Stimulated activated naive CD4-positive, alpha-beta T cell (primary cell): ENCODE data around the gene CSGALNACT2.

ENCODE experiments used
- DNase-seq, 6 experiments: peaks; one replicate each; lab custom pipeline; 2025; lab: John Stamatoyannopoulos, UW

The CSGALNACT2 gene

DNA sequence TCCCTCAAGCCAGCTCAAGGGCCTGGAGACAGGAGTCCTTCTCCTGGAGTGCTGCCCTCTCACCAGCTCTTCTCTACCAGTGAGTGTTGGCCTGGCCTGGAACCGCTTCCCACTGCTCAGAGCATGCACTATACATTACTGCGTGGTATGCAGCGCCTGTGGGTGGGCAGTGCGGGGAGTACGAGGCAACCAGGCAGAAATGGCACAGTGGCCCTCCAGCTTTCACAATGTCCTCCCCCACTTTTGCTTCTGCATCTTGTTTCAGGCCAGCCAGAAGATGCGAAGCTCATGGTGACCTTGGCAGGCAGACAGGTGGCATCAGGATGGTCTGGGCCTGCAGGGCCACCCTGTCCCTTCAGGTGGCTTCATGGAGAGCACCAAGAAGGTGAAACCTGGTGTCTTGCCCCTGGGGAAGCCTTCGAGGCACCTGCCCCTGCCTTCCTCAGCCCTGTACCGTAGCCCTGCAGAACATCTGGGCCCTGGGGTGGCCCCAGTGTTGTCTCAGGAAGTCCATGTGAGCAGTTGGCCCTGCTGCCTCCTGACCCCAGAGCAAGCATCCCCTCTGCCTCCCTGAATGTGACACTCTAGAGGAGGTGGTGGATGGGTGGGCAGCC is 92.8 kb downstream of the CSGALNACT2 start:
- no peak for DNase-seq

DNA sequence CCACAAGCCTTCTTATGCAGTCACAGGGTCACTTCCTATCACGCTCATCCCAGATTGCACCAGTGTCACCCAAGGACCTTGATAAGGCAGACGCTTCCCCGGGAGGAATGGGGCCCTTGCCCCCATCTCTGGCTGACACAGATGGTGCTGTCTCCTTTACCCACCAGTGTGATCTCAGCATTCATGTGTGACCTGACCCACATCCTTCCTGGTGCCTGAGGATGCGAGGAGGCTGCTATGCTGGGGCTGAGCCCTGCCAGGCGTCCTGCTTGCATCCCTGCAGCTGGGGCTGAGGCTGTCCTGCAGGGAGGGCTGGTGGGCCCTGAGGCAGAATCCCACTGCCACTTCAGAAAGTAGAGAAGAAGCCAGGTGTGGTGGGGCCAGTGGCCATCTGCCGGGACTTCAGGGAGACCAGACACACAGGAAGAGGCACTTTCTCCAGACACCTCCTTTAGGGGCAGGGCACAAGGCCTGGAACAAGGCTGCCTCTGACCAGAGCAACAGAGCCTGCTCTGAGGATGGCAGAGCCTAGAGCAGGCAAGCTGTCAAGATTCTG is 93.4 kb downstream of the CSGALNACT2 start:
- DNase-seq = no peak

DNA sequence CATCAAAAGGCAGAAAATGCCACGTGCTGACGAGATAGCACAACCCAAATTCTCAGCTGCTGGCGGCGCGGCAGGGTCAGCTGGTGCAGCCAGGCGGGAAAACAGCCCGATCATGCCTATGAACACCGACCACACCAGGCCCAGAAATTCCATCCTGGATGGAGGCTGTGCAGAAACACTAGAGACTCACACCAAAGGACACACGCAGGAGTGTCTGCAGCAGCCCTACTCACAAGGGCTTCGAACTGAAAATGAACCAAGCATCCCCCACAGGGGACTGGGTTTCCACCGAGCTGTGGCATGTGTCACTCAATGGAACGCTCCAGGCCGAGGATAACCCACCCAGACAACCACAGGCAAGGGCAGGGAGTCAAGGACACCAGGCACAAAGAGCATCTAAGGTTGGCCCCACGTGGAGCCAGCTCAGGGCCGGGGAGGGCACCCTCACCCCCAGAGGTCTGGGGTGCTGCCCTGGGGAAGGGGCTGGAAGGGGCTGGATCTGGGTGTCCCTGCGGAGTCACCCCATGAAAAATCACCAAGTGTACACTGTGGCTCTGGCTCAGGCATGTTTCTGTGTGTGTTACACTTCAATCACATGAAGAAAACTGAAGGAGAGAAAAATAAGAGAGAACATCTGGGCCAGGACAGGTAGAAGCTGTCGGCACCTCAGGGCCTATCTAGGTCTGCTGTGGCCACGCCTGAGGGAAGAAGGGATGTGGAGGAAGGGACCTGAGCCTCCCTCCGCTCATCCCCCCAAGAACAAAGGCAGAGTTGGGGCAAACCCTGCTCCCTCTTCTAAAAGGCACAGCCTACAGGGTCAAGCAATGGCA is 95.6 kb downstream of the CSGALNACT2 start:
- no peak for DNase-seq

DNA sequence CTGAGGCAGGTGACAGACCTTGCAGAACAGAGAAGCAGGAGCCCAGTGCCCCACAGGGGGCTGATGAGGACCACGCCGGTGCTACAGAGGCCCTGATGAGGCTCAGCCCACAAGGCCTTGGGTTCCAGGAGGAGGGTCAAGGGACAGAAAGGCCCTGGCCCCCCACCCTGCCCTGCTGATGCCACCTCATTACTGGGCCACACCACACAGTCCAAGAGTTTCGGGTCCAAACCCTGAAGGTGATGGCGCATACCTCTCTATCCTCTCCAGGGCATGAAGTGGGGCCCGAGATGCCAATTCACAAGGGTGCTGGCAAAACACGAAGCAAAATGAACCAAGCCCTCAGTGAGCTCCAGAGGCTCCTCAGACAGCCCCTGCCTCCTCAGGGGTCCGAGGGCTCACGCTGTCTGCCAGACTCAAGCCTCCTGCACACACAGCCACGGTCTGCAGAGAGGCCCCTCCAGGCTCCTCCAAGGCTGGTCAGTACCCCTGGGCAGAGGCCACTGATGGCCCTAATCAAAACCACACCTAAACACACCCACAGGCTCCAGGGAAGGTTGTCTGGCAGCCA is 96.3 kb downstream of the CSGALNACT2 start:
- no peak for DNase-seq
